Measurements from ENCODE around the gene KEAP1. TPM values are rescaled to one million over a fixed set of nuclear protein-coding genes. Genes with fewer than 3 reads are reported as not detected.

The KEAP1 gene
- total and polyA plus RNA-seq, 2 of the 13 experiments (the other 11 are each of a cell fraction or from before 2014, with no cell fraction given) = 56.7 to 72.9 TPM

- TF ChIP-seq ZNF609 (CRISPR knock-in tag; IDR thresholded peaks at IDR 0.05; ENCODE audit: borderline replicate concordance) (no peak; the same call in 1 of the 2 replicates), NONO (IDR thresholded peaks at IDR 0.05) (no peak), NONO (CRISPR knock-in tag; conservative IDR thresholded peaks at IDR 0.05) (peak; percentile 87; the same call in 1 of the 2 replicates), ZFY (CRISPR knock-in tag; IDR thresholded peaks at IDR 0.05) (peak; percentile 86), TCF7 (IDR thresholded peaks at IDR 0.05; ENCODE audit: low read depth) (no peak), ZNF572 (CRISPR knock-in tag; IDR thresholded peaks at IDR 0.05) (no peak), MTF1 (CRISPR knock-in tag; IDR thresholded peaks at IDR 0.05) (no peak; the same call in 1 of the 2 replicates), JUNB (CRISPR knock-in tag; IDR thresholded peaks at IDR 0.05; ENCODE audit: borderline replicate concordance) (no peak; the same call in 1 of the 2 replicates), RNF219 (CRISPR knock-in tag; IDR thresholded peaks at IDR 0.05) (no peak), ZNF784 (CRISPR knock-in tag; IDR thresholded peaks at IDR 0.05; ENCODE audit: borderline replicate concordance) (peak; percentile 65; the same call in 1 of the 2 replicates), RARA (CRISPR knock-in tag; IDR thresholded peaks at IDR 0.05) (peak; percentile 54; the same call in 1 of the 2 replicates), HOMEZ (CRISPR knock-in tag; IDR thresholded peaks at IDR 0.05; ENCODE audit: low read depth) (no peak), ZFAT (CRISPR knock-in tag; conservative IDR thresholded peaks at IDR 0.05) (no peak), MEIS2 (CRISPR knock-in tag; IDR thresholded peaks at IDR 0.05) (0 out of 2 replicates have a peak, but pooled peaks have one; percentile 13), NFKBIZ (CRISPR knock-in tag; IDR thresholded peaks at IDR 0.05) (0 out of 2 replicates have a peak, but pooled peaks have one; percentile 23), MBD4 (IDR thresholded peaks at IDR 0.05; ENCODE audit: borderline replicate concordance, low read length) (no peak), PCBP2 (optimal IDR thresholded peaks at IDR 0.05; ENCODE audit: low read depth, low read length, poor library complexity, severe bottlenecking) (no peak), FOXK1 (CRISPR knock-in tag; IDR thresholded peaks at IDR 0.05; ENCODE audit: borderline replicate concordance, low read depth) (no peak), ZNF512 (CRISPR knock-in tag; IDR thresholded peaks at IDR 0.05) (no peak), SMAD9 (CRISPR knock-in tag; IDR thresholded peaks at IDR 0.05) (no peak)
Measured at GRCh38 chr19:10502524-10503001, 593 bp downstream of the KEAP1 start (continued).

Measured in HepG2 (cell line).